ENCODE measurements around the gene SP2.

The SP2 gene

DNA sequence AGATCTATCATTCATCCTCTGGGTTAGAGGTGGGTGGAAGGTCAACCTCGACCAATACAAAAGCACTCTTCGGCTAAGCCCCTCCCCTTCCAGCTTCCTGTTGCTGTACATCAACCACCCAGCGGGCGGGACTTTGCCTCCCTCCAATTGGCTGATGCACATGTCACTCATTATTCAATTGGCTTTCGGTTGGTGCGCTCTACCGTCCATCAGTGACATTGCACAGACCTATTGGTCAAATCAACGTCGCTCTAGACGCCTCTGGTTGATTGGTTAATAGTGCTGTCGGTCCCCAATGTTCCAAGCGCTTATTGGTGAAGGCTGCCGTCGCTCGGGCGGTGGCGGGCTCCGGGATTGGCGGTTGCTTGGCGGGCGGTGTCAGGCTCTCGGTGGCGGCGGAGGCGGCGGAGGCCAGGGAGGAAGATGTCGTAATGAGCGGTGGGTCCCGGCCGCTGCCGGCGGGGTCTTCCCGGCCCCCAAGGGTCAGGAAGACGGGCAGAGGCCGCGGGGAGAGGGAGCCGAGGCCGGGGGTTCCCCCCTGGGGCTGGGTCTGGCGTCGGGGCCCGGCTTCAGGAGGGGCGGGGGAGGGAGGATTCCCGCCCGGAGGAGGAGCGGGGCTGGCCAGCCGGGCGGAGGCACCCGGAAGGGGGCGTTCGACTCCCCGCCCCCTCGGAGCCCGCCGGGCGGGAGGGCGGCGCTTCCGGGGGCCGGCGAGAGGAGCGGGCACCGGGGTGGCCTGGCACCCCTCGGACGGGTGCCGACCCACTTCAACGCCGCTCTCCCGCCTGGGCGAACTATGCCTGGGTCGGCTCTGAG, at the start of gene SP2:
Gene SP2, plus strand, starts transcription at position 381 of the 816 bp plus-strand sequence. Its CDS starts 51 bp downstream, at position 432.
- in situ Hi-C loops (cut with HindIII; ENCODE audit: low pct_unique_long_range_greater_than_20kb, low sequenced_read_pairs): no loop called here
- no peak for TF ChIP-seq JUND (IDR thresholded peaks at IDR 0.05; ENCODE audit: low read depth)
- peak; percentile 98 to 100 for DNase-seq (ENCODE audit: low read depth in 1 of 2, low spot score in 1 of 2)

DNA sequence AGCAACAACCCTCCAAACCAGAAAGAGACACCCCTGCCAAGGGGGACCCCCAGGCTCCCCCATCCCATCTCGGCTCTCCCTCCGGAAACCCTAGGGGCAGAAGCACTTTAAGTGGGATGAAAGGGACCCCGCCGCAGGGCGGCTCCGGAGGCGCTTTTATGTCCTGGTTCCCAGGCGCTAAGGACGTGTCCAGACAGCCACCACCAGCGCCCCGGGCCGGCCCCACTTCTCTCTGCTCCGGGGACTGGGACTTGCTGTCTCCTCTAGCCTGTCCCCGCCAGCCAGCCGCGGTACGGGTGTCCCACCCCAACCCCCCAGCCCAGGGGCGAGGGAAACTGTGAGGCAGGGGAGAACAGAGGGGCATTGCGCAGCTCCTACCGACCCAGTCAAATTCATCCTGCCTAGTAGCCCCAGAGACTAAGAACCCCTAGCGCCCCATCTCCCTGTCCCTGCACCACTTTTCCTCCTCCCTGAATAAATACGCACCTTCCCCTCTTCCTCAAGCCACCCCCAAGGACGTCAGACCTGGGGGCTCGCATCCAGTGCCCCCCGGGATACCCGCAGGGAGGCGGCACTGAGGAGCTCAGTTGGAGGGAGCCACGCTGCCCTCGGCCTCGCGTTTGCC, 49.2 kb upstream of the SP2 start:
- no peak for DNase-seq (ENCODE audit: low read depth in 1 of 2, low spot score in 1 of 2)
- in situ Hi-C loops (cut with HindIII; ENCODE audit: low pct_unique_long_range_greater_than_20kb, low sequenced_read_pairs): no loop called here
- TF ChIP-seq JUND (IDR thresholded peaks at IDR 0.05; ENCODE audit: low read depth): no peak

DNA sequence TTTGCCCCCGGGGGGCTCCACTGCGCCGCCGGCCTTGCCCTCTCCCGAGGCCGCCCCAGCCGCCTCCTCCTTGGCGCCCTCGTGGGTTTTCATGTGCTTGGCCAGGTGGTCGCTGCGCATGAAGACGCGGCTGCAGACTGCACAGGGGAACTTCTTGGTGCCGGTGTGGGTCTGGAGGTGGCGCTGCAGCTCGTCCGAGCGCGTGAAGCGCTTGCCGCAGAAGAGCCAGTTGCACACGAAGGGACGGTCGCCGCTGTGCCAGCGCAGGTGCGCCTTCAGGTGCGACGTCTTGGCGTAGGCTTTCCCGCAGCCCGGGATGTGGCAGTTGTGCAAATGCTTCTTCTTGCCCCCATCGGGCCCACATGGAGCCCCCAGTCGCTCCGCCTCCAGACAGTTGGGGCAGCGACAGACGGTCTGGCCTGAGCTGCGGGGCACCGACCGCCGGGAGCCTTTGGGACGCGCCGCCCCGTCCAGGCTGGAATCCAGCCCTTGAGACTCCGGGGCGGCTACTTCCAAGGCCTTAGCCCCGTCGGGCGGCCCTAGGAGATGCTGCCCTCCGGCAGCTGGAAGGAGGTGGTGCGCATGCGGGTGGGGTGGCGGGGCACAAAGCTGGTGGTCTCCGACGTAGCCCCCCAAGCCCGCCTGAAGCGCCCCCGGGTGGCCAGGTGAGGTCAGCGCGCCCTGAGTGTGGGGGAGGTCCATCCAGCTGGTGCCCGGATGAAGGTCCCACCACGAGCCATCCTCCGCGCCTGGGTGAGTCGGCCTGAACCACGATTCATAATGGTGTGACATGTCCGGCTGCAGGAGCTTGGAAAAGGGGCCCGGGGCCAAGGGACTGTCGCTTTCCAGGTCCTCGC, 48.5 kb upstream of the SP2 start:
- no peak for DNase-seq (ENCODE audit: low read depth in 1 of 2, low spot score in 1 of 2)
- in situ Hi-C loops (cut with HindIII; ENCODE audit: low pct_unique_long_range_greater_than_20kb, low sequenced_read_pairs): no loop called here
- no peak for TF ChIP-seq JUND (IDR thresholded peaks at IDR 0.05; ENCODE audit: low read depth)

DNA sequence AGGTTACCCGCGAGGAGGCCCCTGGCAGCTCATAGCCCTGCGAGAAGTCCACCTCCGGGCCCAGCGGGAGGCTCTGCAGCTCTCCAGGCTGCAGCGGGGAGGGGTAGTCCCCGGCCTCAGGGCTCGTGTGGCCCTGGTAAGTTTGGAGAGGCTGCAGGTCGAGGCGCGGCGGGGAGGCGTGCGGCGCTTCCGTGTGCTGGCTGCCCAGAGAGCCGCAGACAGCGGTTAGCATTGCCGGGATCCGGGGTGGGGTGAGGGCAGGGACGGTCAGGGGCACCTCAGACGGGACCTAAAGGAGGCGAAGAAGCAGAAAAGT, 47.9 kb upstream of the SP2 start:
- no peak for DNase-seq (ENCODE audit: low read depth in 1 of 2, low spot score in 1 of 2)
- TF ChIP-seq JUND (IDR thresholded peaks at IDR 0.05; ENCODE audit: low read depth): no peak
- in situ Hi-C loops (cut with HindIII; ENCODE audit: low pct_unique_long_range_greater_than_20kb, low sequenced_read_pairs): no loop called here

DNA sequence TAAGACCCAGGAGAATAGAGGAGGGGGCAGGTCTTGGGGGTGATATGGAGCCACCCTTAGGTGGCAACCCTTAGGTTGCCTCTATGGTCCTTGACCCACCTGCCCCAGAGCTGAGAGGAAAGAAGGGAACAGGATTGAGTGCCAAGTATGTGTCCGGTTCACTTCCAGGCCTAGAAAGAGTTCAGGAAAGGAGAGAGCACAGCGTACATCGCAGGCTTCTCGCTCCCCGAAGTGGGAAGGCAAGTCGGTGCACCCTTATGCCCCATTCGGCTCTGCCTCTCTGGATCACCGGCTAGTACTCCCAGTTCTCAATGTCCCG, 45.7 kb upstream of the SP2 start:
- TF ChIP-seq JUND (IDR thresholded peaks at IDR 0.05; ENCODE audit: low read depth): no peak
- in situ Hi-C loops (cut with HindIII; ENCODE audit: low pct_unique_long_range_greater_than_20kb, low sequenced_read_pairs): no loop called here
- peak in 1 of 2 experiments; percentile 61 for DNase-seq (ENCODE audit: low read depth in 1 of 2, low spot score in 1 of 2)

- TF ChIP-seq JUND (IDR thresholded peaks at IDR 0.05; ENCODE audit: low read depth): no peak; the same call in 1 of the 2 replicates
- DNase-seq (ENCODE audit: low read depth in 1 of 2, low spot score in 1 of 2): peak; percentile 92 to 97
- in situ Hi-C loops (cut with HindIII; ENCODE audit: low pct_unique_long_range_greater_than_20kb, low sequenced_read_pairs): no loop called here
These were observed 45.1 kb upstream of the SP2 start, which contains the start of gene SP6 for GRCh38 chr17:47850692-47851573. TSS of gene SP6 (minus strand) at chr17:47851163. CDS start at chr17:47848429, 2,734 bp downstream.

- in situ Hi-C loops (cut with HindIII; ENCODE audit: low pct_unique_long_range_greater_than_20kb, low sequenced_read_pairs): no loop called here
- TF ChIP-seq JUND (IDR thresholded peaks at IDR 0.05; ENCODE audit: low read depth): no peak
- DNase-seq (ENCODE audit: low read depth in 1 of 2, low spot score in 1 of 2): no peak
These were observed 44.3 kb upstream of the SP2 start for GRCh38 chr17:47851764-47852112.

DNA sequence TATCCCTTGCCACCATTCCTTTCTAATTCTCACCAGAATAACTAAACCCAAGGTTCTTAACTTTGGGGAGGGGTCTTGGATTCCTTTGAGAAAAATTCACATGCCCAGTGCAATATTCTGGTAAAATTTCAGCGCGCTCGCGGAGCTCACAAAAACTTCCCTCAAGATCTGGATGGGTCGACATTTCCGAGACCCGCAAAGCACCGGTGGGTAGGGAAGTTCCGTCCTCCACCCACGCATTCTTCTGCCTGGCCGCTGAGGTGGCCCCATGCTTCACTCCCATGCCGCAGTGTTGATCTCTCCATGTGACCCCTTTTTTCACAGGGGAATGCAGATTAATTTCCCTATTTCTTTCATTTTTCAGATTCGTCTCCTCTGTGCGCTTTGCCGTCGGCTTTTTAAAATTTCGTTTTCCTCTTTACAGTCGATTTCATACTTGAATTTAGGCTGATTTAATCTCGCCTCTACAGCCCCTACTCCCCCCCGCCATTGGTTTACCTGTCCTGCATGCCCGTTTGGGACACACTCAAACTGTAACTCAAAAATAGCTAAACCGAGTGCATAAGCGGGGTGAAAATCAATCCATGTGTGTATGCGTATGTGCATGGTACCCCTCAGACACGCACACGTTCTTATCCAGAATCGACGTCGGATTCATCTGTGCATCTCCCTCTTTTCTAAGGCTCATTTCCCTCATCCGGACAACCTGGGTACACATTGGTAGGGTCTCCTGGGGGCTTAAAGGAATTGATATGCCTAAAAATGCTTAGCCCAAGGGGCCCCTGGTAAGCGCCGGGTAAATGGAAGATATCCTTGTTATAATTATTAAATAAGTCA, 43.7 kb upstream of the SP2 start:
- no peak for DNase-seq (ENCODE audit: low read depth in 1 of 2, low spot score in 1 of 2)
- no peak for TF ChIP-seq JUND (IDR thresholded peaks at IDR 0.05; ENCODE audit: low read depth)
- in situ Hi-C loops (cut with HindIII; ENCODE audit: low pct_unique_long_range_greater_than_20kb, low sequenced_read_pairs): no loop called here

DNA sequence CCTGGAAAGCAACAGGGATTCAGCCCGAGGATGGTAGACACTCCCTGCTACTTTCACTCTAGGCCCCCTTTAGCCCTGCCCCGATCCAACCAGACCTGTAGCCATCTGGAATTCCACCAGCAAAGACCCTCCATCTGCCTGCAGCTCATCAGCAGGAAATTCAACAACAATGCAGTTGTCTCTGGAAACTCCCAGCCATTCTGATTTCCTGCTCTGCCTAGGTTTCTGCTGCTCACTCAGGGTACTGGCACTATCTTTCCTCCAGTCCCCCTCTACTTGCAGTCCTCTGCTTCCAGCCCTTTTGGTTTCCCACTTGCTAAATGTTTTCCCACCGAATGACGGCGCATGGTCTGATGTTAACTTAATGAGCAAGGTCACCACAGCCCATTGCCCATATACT, 42.4 kb upstream of the SP2 start:
- DNase-seq (ENCODE audit: low read depth in 1 of 2, low spot score in 1 of 2): no peak
- in situ Hi-C loops (cut with HindIII; ENCODE audit: low pct_unique_long_range_greater_than_20kb, low sequenced_read_pairs): no loop called here
- TF ChIP-seq JUND (IDR thresholded peaks at IDR 0.05; ENCODE audit: low read depth): no peak

DNA sequence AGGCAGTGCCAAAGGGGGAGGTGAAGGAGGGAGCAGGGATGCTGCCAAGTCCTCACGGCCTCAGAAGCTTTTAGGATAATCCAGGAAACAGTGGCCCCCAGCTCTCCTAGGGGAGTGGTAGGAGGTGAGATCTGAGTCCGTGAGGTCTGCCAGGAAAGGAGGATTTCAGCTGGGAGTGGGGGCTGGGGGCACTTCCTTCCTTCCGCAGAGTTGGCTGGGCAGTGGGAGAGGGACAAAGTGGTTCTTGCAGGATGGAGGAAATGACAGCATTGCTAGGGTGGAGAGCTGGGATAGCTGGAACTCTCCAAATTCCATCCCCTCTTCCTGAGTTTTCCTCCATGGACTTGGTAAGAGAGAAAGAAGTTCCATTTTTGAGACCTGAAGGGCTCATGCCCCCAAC, 40.3 kb upstream of the SP2 start:
- in situ Hi-C loops (cut with HindIII; ENCODE audit: low pct_unique_long_range_greater_than_20kb, low sequenced_read_pairs): no loop called here
- no peak for DNase-seq (ENCODE audit: low read depth in 1 of 2, low spot score in 1 of 2)
- no peak for TF ChIP-seq JUND (IDR thresholded peaks at IDR 0.05; ENCODE audit: low read depth)

DNA sequence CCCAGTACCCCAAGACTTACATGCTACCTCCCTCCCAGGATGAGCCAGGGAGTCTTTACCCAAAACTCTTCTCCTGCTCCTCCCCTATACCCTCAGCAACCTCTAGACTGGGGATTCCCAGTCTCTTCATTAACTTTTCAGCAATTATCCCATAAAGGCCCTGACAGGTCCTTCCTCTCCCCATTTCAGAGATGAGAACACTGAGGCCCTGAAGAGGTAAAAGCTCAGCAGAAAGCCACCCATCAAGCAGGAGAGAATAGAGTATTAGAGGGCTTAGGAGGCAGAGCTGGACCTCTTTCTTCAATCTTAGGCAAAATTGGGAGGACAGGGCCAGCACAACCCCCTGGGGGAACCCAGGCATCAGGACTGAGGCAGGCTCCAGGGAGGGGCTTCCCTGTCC, 39.2 kb upstream of the SP2 start:
- no peak for DNase-seq (ENCODE audit: low read depth in 1 of 2, low spot score in 1 of 2)
- no peak for TF ChIP-seq JUND (IDR thresholded peaks at IDR 0.05; ENCODE audit: low read depth)
- in situ Hi-C loops (cut with HindIII; ENCODE audit: low pct_unique_long_range_greater_than_20kb, low sequenced_read_pairs): no loop called here

Measured in T47D (cell line).